Keratinocyte (primary cell): ENCODE results near the gene NXPH4.

ENCODE experiments used
- EZH2 ChIP-seq: IDR thresholded peaks from one replicate; pipeline ENCODE4 v1.6.1; 2012; ENCODE audit warnings: inconsistent platforms, mild to moderate bottlenecking, low read length, moderate library complexity
- TF ChIP-seq, protein P1 (sequence below), 3 experiments: IDR thresholded peaks in 1 of 3; conservative IDR thresholded peaks in 1 of 3; optimal IDR thresholded peaks in 1 of 3; 2 replicates in 2 of 3; 3 replicates in 1 of 3; pipeline versions ENCODE3 to v1.5.1; 2011; ENCODE audit warnings: low read length in 3 of 3, mild to moderate bottlenecking in 3 of 3, moderate library complexity in 2 of 3, control low read depth in 1 of 3, inconsistent platforms in 1 of 3; ENCODE audit not compliant: insufficient read depth in 2 of 3; ENCODE audit errors: extremely low read depth in 1 of 3

GRCh38 chr12:57242329-57242690 is 25.7 kb downstream of the NXPH4 start:
- TF ChIP-seq, protein P1, sequence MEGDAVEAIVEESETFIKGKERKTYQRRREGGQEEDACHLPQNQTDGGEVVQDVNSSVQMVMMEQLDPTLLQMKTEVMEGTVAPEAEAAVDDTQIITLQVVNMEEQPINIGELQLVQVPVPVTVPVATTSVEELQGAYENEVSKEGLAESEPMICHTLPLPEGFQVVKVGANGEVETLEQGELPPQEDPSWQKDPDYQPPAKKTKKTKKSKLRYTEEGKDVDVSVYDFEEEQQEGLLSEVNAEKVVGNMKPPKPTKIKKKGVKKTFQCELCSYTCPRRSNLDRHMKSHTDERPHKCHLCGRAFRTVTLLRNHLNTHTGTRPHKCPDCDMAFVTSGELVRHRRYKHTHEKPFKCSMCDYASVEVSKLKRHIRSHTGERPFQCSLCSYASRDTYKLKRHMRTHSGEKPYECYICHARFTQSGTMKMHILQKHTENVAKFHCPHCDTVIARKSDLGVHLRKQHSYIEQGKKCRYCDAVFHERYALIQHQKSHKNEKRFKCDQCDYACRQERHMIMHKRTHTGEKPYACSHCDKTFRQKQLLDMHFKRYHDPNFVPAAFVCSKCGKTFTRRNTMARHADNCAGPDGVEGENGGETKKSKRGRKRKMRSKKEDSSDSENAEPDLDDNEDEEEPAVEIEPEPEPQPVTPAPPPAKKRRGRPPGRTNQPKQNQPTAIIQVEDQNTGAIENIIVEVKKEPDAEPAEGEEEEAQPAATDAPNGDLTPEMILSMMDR (optimal IDR thresholded peaks at IDR 0.05 in 1 of 3, IDR thresholded peaks at IDR 0.05 in 1 of 3, conservative IDR thresholded peaks at IDR 0.05 in 1 of 3; ENCODE audit: extremely low read depth in 1 of 3, insufficient read depth in 2 of 3, low read length in 3 of 3) = no peak
- no peak for TF ChIP-seq EZH2
